ENCODE data around the gene PYGM. TPM values are rescaled to one million over a fixed set of nuclear protein-coding genes. Genes with fewer than 3 reads are reported as not detected.

The PYGM gene
- total and polyA plus RNA-seq, 2 of the 13 experiments (the other 11 are each of a cell fraction or from before 2014, with no cell fraction given), result 0.11 to 0.12 TPM

DNA sequence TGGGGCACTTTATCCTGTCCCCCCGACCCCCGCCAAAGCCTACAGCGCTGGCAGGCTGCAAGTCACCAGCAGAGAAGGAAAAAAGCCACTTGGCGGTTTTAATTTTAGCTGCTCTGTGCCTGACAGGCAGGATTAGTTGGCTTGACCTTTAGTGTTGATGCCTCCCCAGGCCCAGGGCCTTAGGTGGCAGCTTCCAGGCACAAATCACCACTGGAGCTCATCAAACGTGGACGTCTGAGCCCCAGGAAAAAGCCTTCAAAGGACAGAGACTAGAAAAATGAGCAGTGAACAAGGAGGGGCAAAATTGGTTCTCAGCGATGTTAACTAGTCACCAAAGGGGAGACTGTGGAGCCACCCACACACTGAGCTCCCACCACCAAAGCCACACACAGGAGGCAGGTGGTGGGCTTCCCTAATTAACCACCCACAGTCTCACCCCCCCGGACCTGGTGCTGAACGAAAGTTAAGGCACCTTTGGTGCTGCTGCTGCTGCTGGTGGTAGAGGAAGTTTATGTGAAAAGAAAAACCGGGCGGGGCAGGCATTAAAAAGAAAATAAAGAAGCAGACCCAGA, 4.4 kb upstream of the PYGM start:
- FAIRE-seq (no peak), ATAC-seq (no peak), DNase-seq (ENCODE audit: low spot score) (no peak)
- intact Hi-C loops (cut with micrococcal nuclease; ENCODE audit: unreplicated experiment), result no loop called here
- ChIA-PET CTCF (ENCODE audit: low intra/inter-chr PET ratio, low total read pairs) (no interaction called here), POLR2A (interaction anchor here (1.1 to 3.8 kb wide), 2 partner anchors 12 to 14 kb away, joined by 3 to 23 read pairs; partner anchors contain the start of gene SF1)
- in situ Hi-C loops (cut with HindIII; ENCODE audit: extremely low pct_ligation_motif_present, low pct_unique_long_range_greater_than_20kb), result no loop called here
- WGBS (ENCODE audit: low lambda C conversion rate), result 97% methylated on average over 8 of the region's 11 CpGs
- H3K36me3 ChIP-seq (replicated peaks in 1 of 2; ENCODE audit: control insufficient read depth in 1 of 2, insufficient read depth in 2 of 2, low read length in 2 of 2), result peaks cover 36 to 57% of the 10 kb centered on the region in 2 experiments
- no peak overlapping the region for H3K4me2 ChIP-seq (ENCODE audit: low read depth, low read length)
- H3K27ac ChIP-seq (ENCODE audit: extremely low read length, insufficient read depth, low read length), result no peak overlapping the region
- peaks cover 61% of the 10 kb centered on the region for H4K20me1 ChIP-seq (ENCODE audit: insufficient read depth, low read length)
- TF ChIP-seq POLR2AphosphoS2 (IDR thresholded peaks at IDR 0.05; ENCODE audit: low read depth, low read length) (peak; percentile 30; the same call in 1 of the 2 replicates), ZNF556 (CRISPR knock-in tag; IDR thresholded peaks at IDR 0.05; ENCODE audit: borderline replicate concordance) (no peak), AGO2 (optimal IDR thresholded peaks at IDR 0.05; ENCODE audit: low read depth, low read length) (peak; percentile 52)
- TF ChIP-seq, protein P1, sequence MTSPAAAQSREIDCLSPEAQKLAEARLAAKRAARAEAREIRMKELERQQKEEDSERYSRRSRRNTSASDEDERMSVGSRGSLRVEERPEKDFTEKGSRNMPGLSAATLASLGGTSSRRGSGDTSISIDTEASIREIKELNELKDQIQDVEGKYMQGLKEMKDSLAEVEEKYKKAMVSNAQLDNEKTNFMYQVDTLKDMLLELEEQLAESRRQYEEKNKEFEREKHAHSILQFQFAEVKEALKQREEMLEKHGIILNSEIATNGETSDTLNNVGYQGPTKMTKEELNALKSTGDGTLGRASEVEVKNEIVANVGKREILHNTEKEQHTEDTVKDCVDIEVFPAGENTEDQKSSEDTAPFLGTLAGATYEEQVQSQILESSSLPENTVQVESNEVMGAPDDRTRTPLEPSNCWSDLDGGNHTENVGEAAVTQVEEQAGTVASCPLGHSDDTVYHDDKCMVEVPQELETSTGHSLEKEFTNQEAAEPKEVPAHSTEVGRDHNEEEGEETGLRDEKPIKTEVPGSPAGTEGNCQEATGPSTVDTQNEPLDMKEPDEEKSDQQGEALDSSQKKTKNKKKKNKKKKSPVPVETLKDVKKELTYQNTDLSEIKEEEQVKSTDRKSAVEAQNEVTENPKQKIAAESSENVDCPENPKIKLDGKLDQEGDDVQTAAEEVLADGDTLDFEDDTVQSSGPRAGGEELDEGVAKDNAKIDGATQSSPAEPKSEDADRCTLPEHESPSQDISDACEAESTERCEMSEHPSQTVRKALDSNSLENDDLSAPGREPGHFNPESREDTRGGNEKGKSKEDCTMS (CRISPR knock-in tag; conservative IDR thresholded peaks at IDR 0.05), result no peak
- H3K4me3 ChIP-seq (replicated peaks in 1 of 3; ENCODE audit: insufficient read depth in 1 of 3, low read depth in 2 of 3, low read length in 3 of 3), result no peak overlapping the region
- peaks cover 18% of the 10 kb centered on the region for H3K4me1 ChIP-seq (ENCODE audit: insufficient read depth, low read length)
- no TSS peak for BruUV-seq (replicated peaks)
- H3K27me3 ChIP-seq (ENCODE audit: control insufficient read depth in 1 of 2, insufficient read depth in 2 of 2, low read length in 2 of 2), result no peaks in the 10 kb centered on the region
- no peaks in the 10 kb centered on the region for H3K9me3 ChIP-seq (ENCODE audit: low read length)
- H3K9ac ChIP-seq (ENCODE audit: insufficient read depth, low read depth, low read length), result no peak overlapping the region
- H2AFZ ChIP-seq (ENCODE audit: low read length), result no peak overlapping the region
- H3K79me2 ChIP-seq (ENCODE audit: insufficient read depth, low read length), result peaks cover 4% of the 10 kb centered on the region

DNA sequence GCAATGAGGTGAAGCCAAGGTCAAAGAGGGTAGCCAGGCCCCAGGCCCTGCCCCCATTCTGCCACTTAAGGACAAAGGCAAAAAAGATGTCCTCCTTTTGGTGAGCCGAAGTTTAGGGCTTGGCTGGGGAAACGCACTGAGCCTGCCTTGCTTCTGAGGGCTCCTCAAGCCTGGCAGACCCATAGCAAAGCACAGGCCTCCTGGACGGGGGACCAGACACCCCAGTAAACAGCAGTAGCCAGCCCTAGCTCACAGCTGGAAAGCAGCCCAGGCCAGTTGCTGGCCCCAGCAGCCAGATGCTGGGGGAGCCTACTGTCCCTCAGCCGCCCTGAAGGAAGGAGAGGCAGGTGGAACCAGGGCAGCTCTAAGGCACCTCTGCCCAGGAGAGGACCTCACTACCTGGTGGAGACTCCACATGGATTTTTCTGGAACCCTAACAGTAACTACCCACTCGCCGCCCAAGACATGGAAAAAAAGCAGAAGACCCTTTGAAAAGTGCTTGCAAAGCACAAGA, 3.8 kb upstream of the PYGM start:
- Histone ChIP-seq H3K4me1 (ENCODE audit: insufficient read depth, low read length) (peaks cover 24% of the 10 kb centered on the region), H3K4me2 (ENCODE audit: low read depth, low read length) (no peak overlapping the region), H3K27me3 (ENCODE audit: control insufficient read depth in 1 of 2, insufficient read depth in 2 of 2, low read length in 2 of 2) (no peaks in the 10 kb centered on the region), H2AFZ (ENCODE audit: low read length) (no peak overlapping the region), H4K20me1 (ENCODE audit: insufficient read depth, low read length) (peaks cover 56% of the 10 kb centered on the region), H3K9me3 (ENCODE audit: low read length) (no peaks in the 10 kb centered on the region), H3K79me2 (ENCODE audit: insufficient read depth, low read length) (peaks cover 4% of the 10 kb centered on the region), H3K36me3 (replicated peaks in 1 of 2; ENCODE audit: control insufficient read depth in 1 of 2, insufficient read depth in 2 of 2, low read length in 2 of 2) (peaks cover 32 to 52% of the 10 kb centered on the region in 2 experiments), H3K27ac (ENCODE audit: extremely low read length, insufficient read depth, low read length) (no peak overlapping the region), H3K4me3 (replicated peaks in 1 of 3; ENCODE audit: insufficient read depth in 1 of 3, low read depth in 2 of 3, low read length in 3 of 3) (no peak overlapping the region), H3K9ac (ENCODE audit: insufficient read depth, low read depth, low read length) (no peak overlapping the region)
- CTCF ChIA-PET (ENCODE audit: low intra/inter-chr PET ratio, low total read pairs), result no interaction called here
- FAIRE-seq (no peak), ATAC-seq (no peak), DNase-seq (ENCODE audit: low spot score) (no peak)
- POLR2A ChIA-PET, result interaction anchor here (0.7 to 3.8 kb wide), 3 partner anchors 9 to 58 kb away, joined by 3 to 23 read pairs (median 4); partner anchors contain the start of gene SF1
- 100% methylated on average over 4 of the region's 6 CpGs for WGBS (ENCODE audit: low lambda C conversion rate)
- BruUV-seq (replicated peaks), result no TSS peak
- in situ Hi-C loops (cut with HindIII; ENCODE audit: extremely low pct_ligation_motif_present, low pct_unique_long_range_greater_than_20kb) (no loop called here), intact Hi-C loops (cut with micrococcal nuclease; ENCODE audit: unreplicated experiment) (no loop called here)
- TF ChIP-seq PPARG (CRISPR knock-in tag; conservative IDR thresholded peaks at IDR 0.05) (no peak), POLR2A (IDR thresholded peaks at IDR 0.05; ENCODE audit: insufficient read depth in 1 of 2, low read depth in 2 of 2, low read length in 2 of 2) (peak in 1 of 2 experiments; percentile 39; a peak in 2 of 4 replicates), ZNF3 (CRISPR knock-in tag; IDR thresholded peaks at IDR 0.05) (no peak), ZNF430 (CRISPR knock-in tag; IDR thresholded peaks at IDR 0.05) (no peak), ZNF747 (CRISPR knock-in tag; IDR thresholded peaks at IDR 0.05; ENCODE audit: borderline replicate concordance) (no peak)
- TF ChIP-seq, protein P2, sequence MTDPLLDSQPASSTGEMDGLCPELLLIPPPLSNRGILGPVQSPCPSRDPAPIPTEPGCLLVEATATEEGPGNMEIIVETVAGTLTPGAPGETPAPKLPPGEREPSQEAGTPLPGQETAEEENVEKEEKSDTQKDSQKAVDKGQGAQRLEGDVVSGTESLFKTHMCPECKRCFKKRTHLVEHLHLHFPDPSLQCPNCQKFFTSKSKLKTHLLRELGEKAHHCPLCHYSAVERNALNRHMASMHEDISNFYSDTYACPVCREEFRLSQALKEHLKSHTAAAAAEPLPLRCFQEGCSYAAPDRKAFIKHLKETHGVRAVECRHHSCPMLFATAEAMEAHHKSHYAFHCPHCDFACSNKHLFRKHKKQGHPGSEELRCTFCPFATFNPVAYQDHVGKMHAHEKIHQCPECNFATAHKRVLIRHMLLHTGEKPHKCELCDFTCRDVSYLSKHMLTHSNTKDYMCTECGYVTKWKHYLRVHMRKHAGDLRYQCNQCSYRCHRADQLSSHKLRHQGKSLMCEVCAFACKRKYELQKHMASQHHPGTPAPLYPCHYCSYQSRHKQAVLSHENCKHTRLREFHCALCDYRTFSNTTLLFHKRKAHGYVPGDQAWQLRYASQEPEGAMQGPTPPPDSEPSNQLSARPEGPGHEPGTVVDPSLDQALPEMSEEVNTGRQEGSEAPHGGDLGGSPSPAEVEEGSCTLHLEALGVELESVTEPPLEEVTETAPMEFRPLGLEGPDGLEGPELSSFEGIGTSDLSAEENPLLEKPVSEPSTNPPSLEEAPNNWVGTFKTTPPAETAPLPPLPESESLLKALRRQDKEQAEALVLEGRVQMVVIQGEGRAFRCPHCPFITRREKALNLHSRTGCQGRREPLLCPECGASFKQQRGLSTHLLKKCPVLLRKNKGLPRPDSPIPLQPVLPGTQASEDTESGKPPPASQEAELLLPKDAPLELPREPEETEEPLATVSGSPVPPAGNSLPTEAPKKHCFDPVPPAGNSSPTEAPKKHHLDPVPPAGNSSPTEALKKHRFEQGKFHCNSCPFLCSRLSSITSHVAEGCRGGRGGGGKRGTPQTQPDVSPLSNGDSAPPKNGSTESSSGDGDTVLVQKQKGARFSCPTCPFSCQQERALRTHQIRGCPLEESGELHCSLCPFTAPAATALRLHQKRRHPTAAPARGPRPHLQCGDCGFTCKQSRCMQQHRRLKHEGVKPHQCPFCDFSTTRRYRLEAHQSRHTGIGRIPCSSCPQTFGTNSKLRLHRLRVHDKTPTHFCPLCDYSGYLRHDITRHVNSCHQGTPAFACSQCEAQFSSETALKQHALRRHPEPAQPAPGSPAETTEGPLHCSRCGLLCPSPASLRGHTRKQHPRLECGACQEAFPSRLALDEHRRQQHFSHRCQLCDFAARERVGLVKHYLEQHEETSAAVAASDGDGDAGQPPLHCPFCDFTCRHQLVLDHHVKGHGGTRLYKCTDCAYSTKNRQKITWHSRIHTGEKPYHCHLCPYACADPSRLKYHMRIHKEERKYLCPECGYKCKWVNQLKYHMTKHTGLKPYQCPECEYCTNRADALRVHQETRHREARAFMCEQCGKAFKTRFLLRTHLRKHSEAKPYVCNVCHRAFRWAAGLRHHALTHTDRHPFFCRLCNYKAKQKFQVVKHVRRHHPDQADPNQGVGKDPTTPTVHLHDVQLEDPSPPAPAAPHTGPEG (CRISPR knock-in tag; IDR thresholded peaks at IDR 0.05), result 0 out of 2 replicates have a peak, but pooled peaks have one; percentile 29

Data from HepG2 (cell line).